ENCODE results near the gene PRRC2B. TPM values are rescaled to one million over a fixed set of nuclear protein-coding genes. Genes with fewer than 3 reads are reported as not detected.

Gene PRRC2B
- total and polyA plus RNA-seq, 2 of the 8 experiments (the other 6 are each of a cell fraction or from before 2014, with no cell fraction given), result 37.3 to 249 TPM

GRCh38 chr9:131454028-131454427 lies 60.1 kb downstream of the PRRC2B start:
- Histone ChIP-seq H2BK5ac (ENCODE audit: low read depth, low read length) (no peak overlapping the region), H2AK5ac (ENCODE audit: low read depth, low read length) (no peak overlapping the region), H2BK20ac (ENCODE audit: low read length) (no peak overlapping the region), H2BK12ac (ENCODE audit: low read depth, low read length) (no peak overlapping the region), H3K23me2 (ENCODE audit: low read depth, low read length) (no peaks in the 10 kb centered on the region), H3K4me1 (replicated peaks in 1 of 4; ENCODE audit: control insufficient read depth in 3 of 4, insufficient read depth in 4 of 4, low read length in 3 of 4) (no peaks in the 10 kb centered on the region), H3K4ac (replicated peaks; ENCODE audit: insufficient read length, low read depth, low read length) (no peak overlapping the region), H4K8ac (ENCODE audit: extremely low read depth, insufficient read depth, low read length) (no peak overlapping the region), H4K20me1 (replicated peaks in 1 of 2; ENCODE audit: control insufficient read depth in 1 of 2, insufficient read depth in 2 of 2, low read length in 2 of 2) (peaks cover 4 to 12% of the 10 kb centered on the region in 2 experiments), H2BK120ac (replicated peaks; ENCODE audit: low read depth, low read length) (no peak overlapping the region), H3K9me3 (ENCODE audit: insufficient read depth in 2 of 2, low read depth in 1 of 2, low read length in 1 of 2) (no peaks in the 10 kb centered on the region), H3K18ac (ENCODE audit: extremely low read depth, low read length) (no peak overlapping the region), H2BK15ac (ENCODE audit: low read length) (no peak overlapping the region), H3K27ac (ENCODE audit: low read depth, low read length) (no peak overlapping the region), H3K9ac (replicated peaks in 1 of 4; ENCODE audit: extremely low read depth in 1 of 4, low read depth in 3 of 4, low read length in 3 of 4) (no peak overlapping the region), H4K91ac (replicated peaks; ENCODE audit: insufficient read length, low read length) (no peak overlapping the region), H3K79me1 (ENCODE audit: low read depth, low read length) (peaks cover 15% of the 10 kb centered on the region), H3K4me2 (ENCODE audit: insufficient read depth in 1 of 2, low read depth in 2 of 2, low read length in 2 of 2) (no peak overlapping the region), H2AFZ (ENCODE audit: low read length) (no peak overlapping the region), H3K36me3 (ENCODE audit: control insufficient read depth in 2 of 4, insufficient read depth in 4 of 4, low read length in 3 of 4) (peaks cover 28 to 92% (median 59%) of the 10 kb centered on the region in 4 experiments), H3K23ac (ENCODE audit: insufficient read length) (no peak overlapping the region), H4K5ac (ENCODE audit: insufficient read length, low read depth, low read length) (no peak overlapping the region), H3K79me2 (ENCODE audit: control insufficient read depth in 1 of 2, insufficient read depth in 2 of 2, low read length in 2 of 2) (peaks cover 0 to 50% of the 10 kb centered on the region in 2 experiments; a peak in 2 of 4 replicates), H3K27me3 (replicated peaks in 1 of 4; ENCODE audit: control insufficient read depth in 3 of 4, extremely low read depth in 1 of 4, insufficient read depth in 3 of 4, low read length in 3 of 4) (no peaks in the 10 kb centered on the region), H3K4me3 (ENCODE audit: extremely low read depth in 1 of 4, insufficient read depth in 2 of 4, low read depth in 3 of 4, low read length in 4 of 4) (no peak overlapping the region), H3K56ac (replicated peaks; ENCODE audit: insufficient read length, low read depth, low read length) (no peak overlapping the region), H3K14ac (ENCODE audit: insufficient read length) (no peak overlapping the region)
- DNase-seq (ENCODE audit: low read depth in 1 of 2, low spot score in 2 of 2) (no peak), FAIRE-seq (no peak)
- CTCF ChIA-PET (ENCODE audit: partially characterized antibody), result interaction anchor here (1.3 kb wide), 1 partner anchor 26 kb away, joined by 4 read pairs; no protein-coding TSS in a partner anchor
- POLR2A ChIA-PET (ENCODE audit: partially characterized antibody), result no interaction called here
- no peak for TF ChIP-seq TAF7 (optimal IDR thresholded peaks at IDR 0.05; ENCODE audit: borderline replicate concordance, low read depth, low read length)
- no peak for TF ChIP-seq GTF2F1 (IDR thresholded peaks at IDR 0.05; ENCODE audit: borderline replicate concordance, low read depth, low read length)
- no peak for TF ChIP-seq CBX8 (IDR thresholded peaks at IDR 0.05; ENCODE audit: borderline replicate concordance, low read depth, low read length)

Measured in H1 (cell line).